ENCODE measurements around the gene C16orf89. TPM values are rescaled to one million over a fixed set of nuclear protein-coding genes. Genes with fewer than 3 reads are reported as not detected.
"Not testable (repeated sequence)": the region's sequence is repeated elsewhere in the genome, so short reads cannot be mapped to it uniquely, and the experiment has no call there.

The C16orf89 gene
- total RNA-seq, 3 donors from 2014 or later (not counting 1 experiment from before 2014, with no cell fraction given), result not detected

DNA sequence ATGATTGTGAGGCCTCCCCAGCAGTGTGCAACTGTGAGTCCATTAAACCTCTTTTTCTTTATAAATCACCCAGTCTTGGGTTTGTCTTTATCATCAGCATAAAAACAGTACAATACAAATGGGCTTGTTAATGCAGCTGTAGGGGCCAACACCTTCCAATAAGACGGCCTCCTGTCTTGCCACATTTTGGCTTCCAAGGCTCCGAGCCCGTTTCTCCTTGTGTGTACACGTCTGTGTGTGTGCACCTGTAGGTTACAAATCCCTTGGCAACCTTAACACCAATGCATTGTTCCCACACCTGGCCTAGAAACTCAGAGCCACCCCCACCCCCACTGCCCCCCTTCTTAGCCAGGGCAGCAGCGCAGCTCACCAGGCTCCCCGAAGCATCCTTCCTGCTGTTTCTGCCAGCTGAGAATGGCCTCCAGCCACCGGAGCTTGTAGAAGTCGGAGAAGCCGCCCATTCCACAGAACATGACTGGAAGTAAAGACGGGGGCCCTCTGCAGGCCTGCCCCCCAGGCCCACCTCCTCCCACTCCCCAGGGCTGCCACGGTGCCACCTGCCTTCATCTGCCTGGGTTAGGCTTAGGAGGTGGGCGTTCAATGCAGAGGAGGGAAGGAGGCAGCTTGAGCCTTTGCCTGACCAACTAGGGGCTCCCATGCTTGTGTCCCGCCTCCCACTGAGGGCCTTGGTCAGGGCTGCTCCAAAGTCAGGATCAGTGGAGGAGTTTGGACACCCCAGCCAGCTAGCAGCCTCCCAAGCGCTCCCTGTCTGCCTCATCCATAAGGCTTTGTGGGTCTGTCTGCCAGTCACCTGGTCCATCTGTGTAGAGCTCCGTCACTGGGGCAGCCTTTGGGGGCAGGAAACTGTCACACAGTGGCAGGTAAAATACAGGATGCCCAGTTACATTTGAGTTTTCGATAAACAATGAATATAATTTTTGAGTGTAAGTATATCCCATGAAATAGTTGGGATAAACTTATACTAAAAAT lies 10.6 kb downstream of the C16orf89 start:
- Mint-ChIP-seq H3K36me3 (no peaks in the 10 kb centered on the region), H3K4me3 (no peak overlapping the region), H3K27ac (no peak overlapping the region), H3K27me3 (ENCODE audit: low read depth in 2 of 2) (peaks cover 3 to 12% of the 10 kb centered on the region in 2 donors), H3K9me3 (no peaks in the 10 kb centered on the region), H3K4me1 (no peaks in the 10 kb centered on the region)
- no peaks in the 10 kb centered on the region for H3K4me1 ChIP-seq (ENCODE audit: control insufficient read depth, insufficient read depth, low read length)
- no peak overlapping the region for H3K4me3 ChIP-seq (ENCODE audit: low read length)
- WGBS (ENCODE audit: insufficient coverage), result 85% methylated on average over 16 of the region's 16 CpGs
- ATAC-seq, result no peak
- no peaks in the 10 kb centered on the region for H3K9me3 ChIP-seq (ENCODE audit: control insufficient read depth, insufficient read depth, low read length)
- TF ChIP-seq, protein P1, sequence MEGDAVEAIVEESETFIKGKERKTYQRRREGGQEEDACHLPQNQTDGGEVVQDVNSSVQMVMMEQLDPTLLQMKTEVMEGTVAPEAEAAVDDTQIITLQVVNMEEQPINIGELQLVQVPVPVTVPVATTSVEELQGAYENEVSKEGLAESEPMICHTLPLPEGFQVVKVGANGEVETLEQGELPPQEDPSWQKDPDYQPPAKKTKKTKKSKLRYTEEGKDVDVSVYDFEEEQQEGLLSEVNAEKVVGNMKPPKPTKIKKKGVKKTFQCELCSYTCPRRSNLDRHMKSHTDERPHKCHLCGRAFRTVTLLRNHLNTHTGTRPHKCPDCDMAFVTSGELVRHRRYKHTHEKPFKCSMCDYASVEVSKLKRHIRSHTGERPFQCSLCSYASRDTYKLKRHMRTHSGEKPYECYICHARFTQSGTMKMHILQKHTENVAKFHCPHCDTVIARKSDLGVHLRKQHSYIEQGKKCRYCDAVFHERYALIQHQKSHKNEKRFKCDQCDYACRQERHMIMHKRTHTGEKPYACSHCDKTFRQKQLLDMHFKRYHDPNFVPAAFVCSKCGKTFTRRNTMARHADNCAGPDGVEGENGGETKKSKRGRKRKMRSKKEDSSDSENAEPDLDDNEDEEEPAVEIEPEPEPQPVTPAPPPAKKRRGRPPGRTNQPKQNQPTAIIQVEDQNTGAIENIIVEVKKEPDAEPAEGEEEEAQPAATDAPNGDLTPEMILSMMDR (IDR thresholded peaks at IDR 0.05), result no peak
- H3K27ac ChIP-seq (ENCODE audit: low read length), result no peak overlapping the region
- no peak for DNase-seq
- intact Hi-C loops (cut with micrococcal nuclease), result no loop called here
- no peaks in the 10 kb centered on the region for H3K36me3 ChIP-seq (ENCODE audit: control insufficient read depth, insufficient read depth, low read length)
- no peaks in the 10 kb centered on the region for H3K27me3 ChIP-seq (ENCODE audit: control insufficient read depth, insufficient read depth, low read length)

DNA sequence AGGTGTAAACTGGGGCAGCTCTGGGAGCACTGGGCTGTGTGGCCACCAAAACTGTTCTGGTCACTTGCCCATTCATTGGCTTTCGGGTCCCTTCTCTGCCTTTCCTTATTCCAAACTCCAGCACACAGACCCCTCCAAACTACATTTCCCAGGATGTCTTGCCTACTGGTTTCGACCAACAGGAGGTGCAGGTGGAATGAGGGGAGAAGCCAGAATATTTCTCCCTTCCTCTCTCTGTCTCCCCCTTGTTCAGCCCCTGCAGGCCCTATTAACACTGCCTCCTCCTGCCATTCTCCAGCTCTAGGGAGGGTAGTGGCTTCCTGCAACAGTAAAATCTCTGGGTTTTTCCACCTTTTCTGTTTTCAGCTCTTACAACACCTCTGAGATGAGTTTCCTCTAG lies 18.8 kb downstream of the C16orf89 start:
- no peak for DNase-seq
- 100% methylated on average over 1 of the region's 2 CpGs for WGBS (ENCODE audit: insufficient coverage)
- no peaks in the 10 kb centered on the region for H3K36me3 Mint-ChIP-seq
- no peaks in the 10 kb centered on the region for H3K27me3 ChIP-seq (ENCODE audit: control insufficient read depth, insufficient read depth, low read length)
- H3K4me3 ChIP-seq (ENCODE audit: low read length), result no peak overlapping the region
- no peak overlapping the region for H3K27ac Mint-ChIP-seq
- no peaks in the 10 kb centered on the region for H3K9me3 Mint-ChIP-seq
- H3K36me3 ChIP-seq (ENCODE audit: control insufficient read depth, insufficient read depth, low read length), result no peaks in the 10 kb centered on the region
- H3K4me1 Mint-ChIP-seq, result no peaks in the 10 kb centered on the region
- intact Hi-C loops (cut with micrococcal nuclease), result no loop called here
- no peak overlapping the region for H3K4me3 Mint-ChIP-seq
- no peaks in the 10 kb centered on the region for H3K4me1 ChIP-seq (ENCODE audit: control insufficient read depth, insufficient read depth, low read length)
- H3K9me3 ChIP-seq (ENCODE audit: control insufficient read depth, insufficient read depth, low read length), result no peaks in the 10 kb centered on the region
- no peak overlapping the region for H3K27ac ChIP-seq (ENCODE audit: low read length)
- peaks cover 9 to 21% of the 10 kb centered on the region in 2 donors for H3K27me3 Mint-ChIP-seq (ENCODE audit: low read depth in 2 of 2)
- no peak for ATAC-seq
- TF ChIP-seq, protein P1 (IDR thresholded peaks at IDR 0.05), result no peak

DNA sequence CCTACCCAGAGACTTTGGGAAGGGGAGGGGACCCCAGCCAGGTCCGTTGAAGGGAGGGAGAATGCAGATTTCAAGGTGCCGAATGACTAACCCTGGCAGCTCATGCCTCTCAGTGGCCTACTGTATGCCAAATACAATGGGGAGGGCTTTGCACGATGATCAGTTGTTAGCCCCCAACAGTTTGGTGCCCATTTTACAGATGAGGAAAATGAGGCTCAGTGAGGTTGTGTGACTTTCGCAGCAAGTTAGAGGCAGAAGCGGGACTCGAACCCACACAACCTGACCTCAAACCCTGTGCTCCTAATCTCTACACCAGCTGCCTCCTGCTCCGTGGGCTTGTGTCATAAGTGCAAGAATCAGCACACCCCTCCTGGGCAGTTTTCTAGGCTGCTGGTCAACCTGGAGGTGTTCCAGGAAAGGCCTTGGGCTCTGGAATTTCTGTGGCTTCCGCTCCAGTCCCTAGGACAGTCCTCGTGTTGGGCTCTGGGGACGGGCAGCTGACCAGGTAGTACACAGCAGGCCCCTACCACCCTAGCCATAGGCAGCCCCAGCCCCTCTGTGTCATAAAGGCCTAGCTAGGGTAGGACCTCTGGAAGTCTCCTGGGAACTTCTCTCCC lies 20.1 kb downstream of the C16orf89 start:
- no peaks in the 10 kb centered on the region for H3K4me1 Mint-ChIP-seq
- TF ChIP-seq, protein P1 (IDR thresholded peaks at IDR 0.05), result no peak
- intact Hi-C loops (cut with micrococcal nuclease), result no loop called here
- H3K9me3 Mint-ChIP-seq, result no peaks in the 10 kb centered on the region
- no peaks in the 10 kb centered on the region for H3K27me3 ChIP-seq (ENCODE audit: control insufficient read depth, insufficient read depth, low read length)
- no peak overlapping the region for H3K4me3 ChIP-seq (ENCODE audit: low read length)
- peaks cover 9 to 13% of the 10 kb centered on the region in 2 donors for H3K27me3 Mint-ChIP-seq (ENCODE audit: low read depth in 2 of 2)
- no peak overlapping the region for H3K4me3 Mint-ChIP-seq
- no peaks in the 10 kb centered on the region for H3K9me3 ChIP-seq (ENCODE audit: control insufficient read depth, insufficient read depth, low read length)
- no peaks in the 10 kb centered on the region for H3K36me3 Mint-ChIP-seq
- ATAC-seq (no peak), DNase-seq (no peak)
- no peaks in the 10 kb centered on the region for H3K4me1 ChIP-seq (ENCODE audit: control insufficient read depth, insufficient read depth, low read length)
- no peaks in the 10 kb centered on the region for H3K36me3 ChIP-seq (ENCODE audit: control insufficient read depth, insufficient read depth, low read length)
- 90% methylated on average over 10 of the region's 10 CpGs for WGBS (ENCODE audit: insufficient coverage)
- no peak overlapping the region for H3K27ac Mint-ChIP-seq
- no peak overlapping the region for H3K27ac ChIP-seq (ENCODE audit: low read length)

DNA sequence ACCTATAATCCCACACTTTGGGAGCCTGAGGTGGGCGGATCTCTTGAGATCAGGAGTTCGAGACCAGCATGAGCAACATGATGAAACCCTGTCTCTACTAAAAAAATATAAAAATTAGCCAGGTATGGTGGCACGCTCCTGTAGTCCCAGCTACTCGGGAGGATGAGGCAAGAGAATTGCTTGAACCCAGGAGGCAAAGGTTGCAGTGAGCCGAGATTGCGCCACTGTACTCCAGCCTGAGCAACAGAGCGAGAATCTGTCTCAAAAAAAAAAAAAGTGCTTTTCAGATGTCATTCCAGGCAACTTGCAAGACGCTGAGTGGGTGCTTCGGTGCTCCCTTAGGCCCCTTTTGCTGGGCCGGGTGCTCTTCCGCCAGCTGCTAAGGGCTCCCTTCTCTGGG lies 21.2 kb downstream of the C16orf89 start:
- H3K27ac ChIP-seq (ENCODE audit: low read length); intact Hi-C loops (cut with micrococcal nuclease); H3K27me3 Mint-ChIP-seq (ENCODE audit: low read depth in 2 of 2); ATAC-seq; H3K4me3 Mint-ChIP-seq; H3K9me3 Mint-ChIP-seq; H3K4me1 ChIP-seq (ENCODE audit: control insufficient read depth, insufficient read depth, low read length); H3K9me3 ChIP-seq (ENCODE audit: control insufficient read depth, insufficient read depth, low read length); H3K36me3 ChIP-seq (ENCODE audit: control insufficient read depth, insufficient read depth, low read length); H3K27ac Mint-ChIP-seq; DNase-seq; H3K4me1 Mint-ChIP-seq; H3K27me3 ChIP-seq (ENCODE audit: control insufficient read depth, insufficient read depth, low read length); H3K4me3 ChIP-seq (ENCODE audit: low read length); H3K36me3 Mint-ChIP-seq: not testable (repeated sequence)
- 92% methylated on average over 11 of the region's 11 CpGs for WGBS (ENCODE audit: insufficient coverage)

Measured in natural killer cell (primary cell).